GM12878 (cell line): ENCODE measurements around the gene CCNG1.

ENCODE experiments used
- TF ChIP-seq, protein P1 (sequence below), 3 experiments: IDR thresholded peaks in 2 of 3; conservative IDR thresholded peaks in 1 of 3; 2 replicates each; pipeline ENCODE4 v1.5.1; 2011; ENCODE audit warnings: low read depth in 3 of 3, low read length in 3 of 3, mild to moderate bottlenecking in 3 of 3, control low read depth in 2 of 3, moderate library complexity in 2 of 3, inconsistent platforms in 1 of 3, mixed read lengths in 1 of 3; ENCODE audit not compliant: control insufficient read depth in 2 of 3, insufficient read depth in 1 of 3; ENCODE audit errors: extremely low read depth in 1 of 3
- TF ChIP-seq, protein P2 (sequence below): fragments of 450-650 bp; IDR thresholded peaks from 2 replicates; pipeline ENCODE4 v1.6.1; 2016; ENCODE audit warnings: mild to moderate bottlenecking

DNA sequence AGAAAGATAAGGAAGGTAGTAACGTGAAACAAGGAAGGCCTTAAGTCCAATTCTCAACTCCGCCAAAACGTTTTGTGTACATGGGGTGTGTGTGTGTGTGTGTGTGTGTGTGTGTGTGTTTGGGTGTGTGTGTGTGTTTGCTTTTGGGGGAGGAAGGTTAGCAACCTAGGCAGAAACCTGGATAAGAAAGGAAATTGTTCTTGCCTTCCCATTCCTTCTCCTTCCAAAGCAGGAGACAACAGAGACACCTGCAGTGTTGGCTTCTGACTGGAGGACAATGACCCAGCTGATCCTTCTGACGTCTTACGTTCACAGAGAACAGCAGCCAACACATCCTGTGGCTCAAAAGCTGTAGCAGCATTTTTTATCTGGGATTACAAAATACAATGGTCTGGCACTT is 4.1 kb upstream of the CCNG1 start:
- TF ChIP-seq, protein P1, sequence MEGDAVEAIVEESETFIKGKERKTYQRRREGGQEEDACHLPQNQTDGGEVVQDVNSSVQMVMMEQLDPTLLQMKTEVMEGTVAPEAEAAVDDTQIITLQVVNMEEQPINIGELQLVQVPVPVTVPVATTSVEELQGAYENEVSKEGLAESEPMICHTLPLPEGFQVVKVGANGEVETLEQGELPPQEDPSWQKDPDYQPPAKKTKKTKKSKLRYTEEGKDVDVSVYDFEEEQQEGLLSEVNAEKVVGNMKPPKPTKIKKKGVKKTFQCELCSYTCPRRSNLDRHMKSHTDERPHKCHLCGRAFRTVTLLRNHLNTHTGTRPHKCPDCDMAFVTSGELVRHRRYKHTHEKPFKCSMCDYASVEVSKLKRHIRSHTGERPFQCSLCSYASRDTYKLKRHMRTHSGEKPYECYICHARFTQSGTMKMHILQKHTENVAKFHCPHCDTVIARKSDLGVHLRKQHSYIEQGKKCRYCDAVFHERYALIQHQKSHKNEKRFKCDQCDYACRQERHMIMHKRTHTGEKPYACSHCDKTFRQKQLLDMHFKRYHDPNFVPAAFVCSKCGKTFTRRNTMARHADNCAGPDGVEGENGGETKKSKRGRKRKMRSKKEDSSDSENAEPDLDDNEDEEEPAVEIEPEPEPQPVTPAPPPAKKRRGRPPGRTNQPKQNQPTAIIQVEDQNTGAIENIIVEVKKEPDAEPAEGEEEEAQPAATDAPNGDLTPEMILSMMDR (IDR thresholded peaks at IDR 0.05 in 2 of 3, conservative IDR thresholded peaks at IDR 0.05 in 1 of 3; ENCODE audit: control insufficient read depth in 2 of 3, extremely low read depth in 1 of 3, insufficient read depth in 1 of 3, low read depth in 3 of 3, low read length in 3 of 3), result no peak
- TF ChIP-seq, protein P2, sequence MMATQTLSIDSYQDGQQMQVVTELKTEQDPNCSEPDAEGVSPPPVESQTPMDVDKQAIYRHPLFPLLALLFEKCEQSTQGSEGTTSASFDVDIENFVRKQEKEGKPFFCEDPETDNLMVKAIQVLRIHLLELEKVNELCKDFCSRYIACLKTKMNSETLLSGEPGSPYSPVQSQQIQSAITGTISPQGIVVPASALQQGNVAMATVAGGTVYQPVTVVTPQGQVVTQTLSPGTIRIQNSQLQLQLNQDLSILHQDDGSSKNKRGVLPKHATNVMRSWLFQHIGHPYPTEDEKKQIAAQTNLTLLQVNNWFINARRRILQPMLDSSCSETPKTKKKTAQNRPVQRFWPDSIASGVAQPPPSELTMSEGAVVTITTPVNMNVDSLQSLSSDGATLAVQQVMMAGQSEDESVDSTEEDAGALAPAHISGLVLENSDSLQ, result no peak
